ENCODE results near the gene PLB1. TPM values are rescaled to one million over a fixed set of nuclear protein-coding genes. Genes with fewer than 3 reads are reported as not detected.

The PLB1 gene
- total RNA-seq, 1 experiment from 2014 or later = not detected

GRCh38 chr2:28583899-28584553 is 88.2 kb downstream of the PLB1 start:
- Histone ChIP-seq H3K4me3 (ENCODE audit: insufficient read depth, low read depth, low read length) (no peak overlapping the region), H3K27me3 (ENCODE audit: control insufficient read depth, insufficient read depth, low read length) (no peaks in the 10 kb centered on the region), H3K36me3 (replicated peaks; ENCODE audit: control insufficient read depth, insufficient read depth, low read length) (no peaks in the 10 kb centered on the region)
- peak; percentile 35 for DNase-seq

DNA sequence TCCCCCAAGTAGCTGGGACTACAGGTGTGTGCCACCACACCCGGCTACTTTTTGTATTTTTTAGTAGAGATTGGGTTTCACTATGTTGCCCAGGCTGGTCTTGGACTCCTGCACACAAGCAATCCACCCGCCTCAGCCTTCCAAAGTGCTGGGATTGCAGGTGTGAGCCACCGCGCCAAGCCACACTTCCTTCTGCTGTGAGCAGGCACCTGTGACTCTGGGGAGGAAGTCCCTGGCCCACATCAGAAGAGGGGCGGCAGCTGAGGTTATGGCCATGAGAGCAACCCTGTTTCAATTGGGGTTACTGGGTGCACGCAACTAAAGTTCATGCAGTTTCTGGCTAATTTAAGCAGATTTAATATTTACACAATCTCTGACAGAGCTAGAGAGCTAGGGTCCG is 91.0 kb downstream of the PLB1 start:
- H3K36me3 ChIP-seq (replicated peaks; ENCODE audit: control insufficient read depth, insufficient read depth, low read length) = no peaks in the 10 kb centered on the region
- H3K4me3 ChIP-seq (ENCODE audit: insufficient read depth, low read depth, low read length) = no peak overlapping the region

DNA sequence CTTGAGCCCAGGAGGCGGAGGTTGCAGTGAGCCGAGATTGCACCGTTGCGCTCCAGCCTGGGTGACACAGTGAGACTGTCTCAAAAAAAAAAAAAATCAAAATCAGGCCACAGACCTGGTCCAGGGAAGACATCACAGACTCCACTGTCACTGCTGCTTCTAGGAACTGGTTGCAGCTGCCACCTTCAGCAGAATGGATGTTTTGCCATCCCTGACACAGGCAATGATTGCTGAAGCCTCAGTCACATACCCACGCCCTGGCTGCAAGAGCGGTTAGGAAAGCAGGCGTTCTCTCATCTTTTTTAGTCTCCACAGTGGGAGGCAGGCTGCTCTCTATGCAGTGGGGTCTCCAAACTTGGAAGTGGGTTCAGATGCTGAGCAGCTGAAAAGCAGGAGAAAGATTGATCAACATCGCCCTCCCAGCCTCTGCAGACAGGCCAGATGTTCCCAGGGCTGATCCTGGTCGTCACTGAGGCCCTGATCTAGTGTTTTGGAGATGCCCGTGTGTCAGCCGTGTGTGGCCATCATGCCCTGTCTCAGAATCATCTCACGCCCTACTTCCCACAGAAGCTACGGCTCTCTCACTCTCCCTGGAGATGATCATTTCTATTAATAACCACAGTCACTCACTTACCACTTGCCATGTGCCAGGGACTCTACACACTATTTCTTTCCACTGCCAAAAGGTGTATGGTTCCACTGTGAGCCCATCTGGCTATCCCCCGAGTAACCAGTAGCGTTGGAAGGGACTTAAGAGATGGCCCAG is 91.8 kb downstream of the PLB1 start:
- DNase-seq = no peak
- no peak overlapping the region for H3K4me3 ChIP-seq (ENCODE audit: insufficient read depth, low read depth, low read length)
- no peaks in the 10 kb centered on the region for H3K36me3 ChIP-seq (replicated peaks; ENCODE audit: control insufficient read depth, insufficient read depth, low read length)
- no peaks in the 10 kb centered on the region; the same call in 1 of the 2 replicates for H3K27me3 ChIP-seq (ENCODE audit: control insufficient read depth, insufficient read depth, low read length)

More for the DNA sequence above, 91.0 kb downstream of the PLB1 start:
- DNase-seq = no peak
- H3K27me3 ChIP-seq (ENCODE audit: control insufficient read depth, insufficient read depth, low read length) = no peaks in the 10 kb centered on the region; the same call in 1 of the 2 replicates

GRCh38 chr2:28588292-28588670 is 92.4 kb downstream of the PLB1 start:
- Histone ChIP-seq H3K36me3 (replicated peaks; ENCODE audit: control insufficient read depth, insufficient read depth, low read length) (no peaks in the 10 kb centered on the region), H3K4me3 (ENCODE audit: insufficient read depth, low read depth, low read length) (no peak overlapping the region), H3K27me3 (ENCODE audit: control insufficient read depth, insufficient read depth, low read length) (no peaks in the 10 kb centered on the region; the same call in 1 of the 2 replicates)
- no peak for DNase-seq

- Histone ChIP-seq H3K4me3 (ENCODE audit: insufficient read depth, low read depth, low read length) (no peak overlapping the region), H3K36me3 (replicated peaks; ENCODE audit: control insufficient read depth, insufficient read depth, low read length) (no peaks in the 10 kb centered on the region), H3K27me3 (ENCODE audit: control insufficient read depth, insufficient read depth, low read length) (no peaks in the 10 kb centered on the region; the same call in 1 of the 2 replicates)
- DNase-seq = no peak
Measured at GRCh38 chr2:28589746-28590463, 94.0 kb downstream of the PLB1 start.

DNA sequence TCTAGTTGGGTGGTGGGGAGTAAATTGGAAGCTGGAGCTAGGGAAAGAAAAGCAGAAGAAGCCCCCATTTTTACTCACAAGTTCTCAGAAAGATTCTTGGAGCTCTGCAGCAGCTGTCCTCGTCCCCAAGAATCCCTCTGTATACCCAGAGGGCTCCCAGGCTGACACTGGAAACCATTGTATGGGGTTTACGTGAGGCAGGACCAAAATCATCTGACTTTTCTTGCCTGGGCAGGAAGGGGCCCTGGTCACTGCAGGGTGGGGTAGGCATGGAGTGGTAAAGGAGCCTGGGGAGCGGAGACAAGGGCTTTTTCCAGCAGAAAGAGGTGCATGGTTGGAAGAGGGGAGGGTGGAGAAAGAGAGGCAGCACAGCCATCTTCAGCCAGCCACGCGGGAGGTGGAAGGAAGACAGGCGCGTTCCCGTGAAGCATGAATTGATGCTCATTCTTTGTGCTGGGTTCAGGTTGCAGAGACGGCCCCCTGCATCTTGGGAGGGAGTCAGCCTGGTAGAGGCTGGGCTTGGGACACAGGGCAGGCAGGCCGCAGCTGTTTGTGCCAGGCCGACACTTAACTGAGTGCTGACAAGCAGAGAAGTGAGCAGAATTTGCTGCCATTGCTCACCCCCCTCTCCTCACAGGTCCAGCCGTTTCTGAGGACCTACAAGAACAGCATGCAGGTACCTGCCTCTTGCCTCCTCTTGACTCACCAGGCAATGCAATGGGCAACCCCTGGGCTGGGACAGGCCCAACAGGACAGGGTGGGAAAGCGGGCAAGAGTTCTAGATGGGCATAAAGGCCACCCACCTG is 94.8 kb downstream of the PLB1 start:
- peak; percentile 34 for DNase-seq
- H3K36me3 ChIP-seq (replicated peaks; ENCODE audit: control insufficient read depth, insufficient read depth, low read length) = no peaks in the 10 kb centered on the region
- H3K27me3 ChIP-seq (ENCODE audit: control insufficient read depth, insufficient read depth, low read length) = no peaks in the 10 kb centered on the region; the same call in 1 of the 2 replicates
- H3K4me3 ChIP-seq (ENCODE audit: insufficient read depth, low read depth, low read length) = no peak overlapping the region

- DNase-seq = no peak
Measured at GRCh38 chr2:28591711-28592335, 96.0 kb downstream of the PLB1 start.

DNA sequence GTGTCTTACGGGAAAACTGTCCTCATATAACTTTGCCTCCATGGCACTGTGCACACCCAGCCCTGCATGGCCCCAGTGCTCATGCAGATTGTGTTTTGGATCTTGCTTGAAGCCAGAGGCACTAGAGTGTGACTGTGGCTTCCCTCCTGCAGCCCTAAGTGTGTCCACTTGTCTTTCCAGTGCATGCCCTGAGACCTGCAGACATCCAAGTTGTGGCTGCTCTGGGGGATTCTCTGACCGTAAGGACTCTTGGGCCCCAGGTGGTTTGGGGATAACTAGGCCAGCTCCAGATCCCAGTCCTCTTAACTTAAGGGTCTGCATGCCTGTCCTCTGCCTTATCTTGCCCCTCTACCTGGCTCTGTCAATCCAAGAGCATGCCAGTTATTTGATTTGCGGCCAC is 96.6 kb downstream of the PLB1 start:
- Histone ChIP-seq H3K27me3 (ENCODE audit: control insufficient read depth, insufficient read depth, low read length) (no peaks in the 10 kb centered on the region; the same call in 1 of the 2 replicates), H3K36me3 (replicated peaks; ENCODE audit: control insufficient read depth, insufficient read depth, low read length) (no peaks in the 10 kb centered on the region), H3K4me3 (ENCODE audit: insufficient read depth, low read depth, low read length) (no peak overlapping the region)
- DNase-seq = no peak

More at GRCh38 chr2:28591711-28592335, 96.0 kb downstream of the PLB1 start:
- Histone ChIP-seq H3K4me3 (ENCODE audit: insufficient read depth, low read depth, low read length) (no peak overlapping the region), H3K36me3 (replicated peaks; ENCODE audit: control insufficient read depth, insufficient read depth, low read length) (no peaks in the 10 kb centered on the region), H3K27me3 (ENCODE audit: control insufficient read depth, insufficient read depth, low read length) (no peaks in the 10 kb centered on the region; the same call in 1 of the 2 replicates)

DNA sequence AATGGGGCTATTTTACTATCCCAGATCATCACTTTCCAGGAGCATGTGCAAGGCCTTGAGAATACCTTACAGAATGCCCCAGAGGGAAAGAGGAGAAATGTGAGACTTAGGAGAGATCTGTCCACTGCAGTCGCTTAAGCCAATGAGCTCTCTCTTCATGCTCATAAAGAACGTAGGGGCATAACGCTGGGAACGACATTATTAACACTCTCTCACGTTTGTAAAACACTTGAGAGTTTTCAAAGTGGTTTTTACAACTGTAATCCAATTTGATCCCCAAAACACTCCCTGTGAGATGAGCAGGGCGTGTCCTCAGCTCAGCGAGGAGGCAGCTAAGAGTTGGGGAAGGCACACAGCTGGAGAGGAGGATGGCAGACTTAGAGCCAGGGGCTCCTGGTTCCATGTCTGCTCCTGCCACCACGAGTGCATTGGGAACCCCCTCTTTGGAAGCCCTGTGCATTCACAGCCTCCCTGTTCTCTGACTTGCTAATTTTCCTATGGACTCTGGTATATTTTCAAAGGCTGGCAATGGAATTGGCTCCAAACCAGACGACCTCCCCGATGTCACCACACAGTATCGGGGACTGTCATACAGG is 97.4 kb downstream of the PLB1 start:
- no peaks in the 10 kb centered on the region; the same call in 1 of the 2 replicates for H3K27me3 ChIP-seq (ENCODE audit: control insufficient read depth, insufficient read depth, low read length)
- no peak for DNase-seq
- no peak overlapping the region for H3K4me3 ChIP-seq (ENCODE audit: insufficient read depth, low read depth, low read length)
- no peaks in the 10 kb centered on the region for H3K36me3 ChIP-seq (replicated peaks; ENCODE audit: control insufficient read depth, insufficient read depth, low read length)

- H3K4me3 ChIP-seq (ENCODE audit: insufficient read depth, low read depth, low read length) = no peak overlapping the region
Measured at GRCh38 chr2:28594000-28594331, 98.1 kb downstream of the PLB1 start.

DNA sequence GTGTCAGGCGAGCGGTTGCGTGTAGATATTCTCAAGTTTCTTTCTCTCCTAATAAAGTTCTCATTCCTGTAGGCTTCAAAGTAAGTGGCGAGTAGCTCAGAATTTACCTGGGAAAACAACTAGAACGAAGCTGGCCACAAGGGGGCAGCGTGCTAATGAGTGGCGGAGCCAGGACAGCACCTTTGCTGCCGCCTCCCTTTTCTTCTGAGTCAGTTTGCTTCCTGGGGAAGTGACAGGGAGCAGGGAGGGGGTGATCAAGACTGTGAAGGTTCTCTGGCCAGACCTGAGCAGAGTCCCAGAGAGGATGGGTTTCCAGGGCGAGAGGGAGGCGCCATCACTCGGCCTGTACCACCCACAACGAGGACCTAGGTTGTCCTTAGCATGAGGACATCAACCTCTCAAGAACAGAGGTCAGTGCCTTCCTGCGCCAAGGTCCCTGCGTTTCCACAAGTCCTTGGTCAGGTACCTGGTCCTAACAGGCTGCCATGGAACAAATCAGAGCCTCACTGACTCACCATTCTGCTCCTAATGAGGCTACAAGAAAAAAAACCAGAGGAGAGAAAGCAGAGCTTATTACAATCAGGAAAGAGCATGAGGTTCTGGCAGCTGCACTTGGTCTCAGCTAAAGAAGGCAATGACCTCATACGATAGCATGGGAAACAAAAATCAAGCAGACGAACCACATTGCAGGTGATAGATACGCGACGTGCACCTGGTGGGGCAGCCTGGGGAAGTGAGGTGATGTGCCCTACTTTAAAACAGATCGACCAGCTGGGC is 98.7 kb downstream of the PLB1 start:
- Histone ChIP-seq H3K27me3 (ENCODE audit: control insufficient read depth, insufficient read depth, low read length) (no peaks in the 10 kb centered on the region; the same call in 1 of the 2 replicates), H3K36me3 (replicated peaks; ENCODE audit: control insufficient read depth, insufficient read depth, low read length) (no peaks in the 10 kb centered on the region), H3K4me3 (ENCODE audit: insufficient read depth, low read depth, low read length) (no peak overlapping the region)
- DNase-seq = peak; percentile 88

More at GRCh38 chr2:28594000-28594331, 98.1 kb downstream of the PLB1 start:
- no peaks in the 10 kb centered on the region for H3K36me3 ChIP-seq (replicated peaks; ENCODE audit: control insufficient read depth, insufficient read depth, low read length)
- no peak for DNase-seq
- H3K27me3 ChIP-seq (ENCODE audit: control insufficient read depth, insufficient read depth, low read length) = no peaks in the 10 kb centered on the region; the same call in 1 of the 2 replicates

DNA sequence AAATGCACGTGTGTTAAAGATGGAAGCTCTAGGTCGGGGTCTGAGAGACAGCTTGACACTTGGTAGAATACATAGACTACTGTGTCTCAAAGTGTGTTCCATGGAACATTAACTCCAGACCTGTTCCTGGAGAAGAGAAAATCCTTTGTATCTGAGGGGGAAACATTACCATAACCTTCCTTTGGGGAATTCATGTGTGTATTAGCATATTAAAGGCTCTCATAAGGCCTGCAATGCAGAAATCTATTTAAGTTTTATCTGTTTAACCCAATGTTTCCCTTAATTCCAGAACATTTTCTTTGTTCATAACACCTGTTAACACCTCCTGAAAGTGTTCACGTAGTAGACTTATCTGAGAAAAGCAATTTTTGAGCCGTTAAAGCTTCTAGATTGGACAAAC is 99.5 kb downstream of the PLB1 start:
- no peaks in the 10 kb centered on the region for H3K36me3 ChIP-seq (replicated peaks; ENCODE audit: control insufficient read depth, insufficient read depth, low read length)
- H3K27me3 ChIP-seq (ENCODE audit: control insufficient read depth, insufficient read depth, low read length) = no peaks in the 10 kb centered on the region; the same call in 1 of the 2 replicates
- no peak for DNase-seq
- no peak overlapping the region for H3K4me3 ChIP-seq (ENCODE audit: insufficient read depth, low read depth, low read length)

DNA sequence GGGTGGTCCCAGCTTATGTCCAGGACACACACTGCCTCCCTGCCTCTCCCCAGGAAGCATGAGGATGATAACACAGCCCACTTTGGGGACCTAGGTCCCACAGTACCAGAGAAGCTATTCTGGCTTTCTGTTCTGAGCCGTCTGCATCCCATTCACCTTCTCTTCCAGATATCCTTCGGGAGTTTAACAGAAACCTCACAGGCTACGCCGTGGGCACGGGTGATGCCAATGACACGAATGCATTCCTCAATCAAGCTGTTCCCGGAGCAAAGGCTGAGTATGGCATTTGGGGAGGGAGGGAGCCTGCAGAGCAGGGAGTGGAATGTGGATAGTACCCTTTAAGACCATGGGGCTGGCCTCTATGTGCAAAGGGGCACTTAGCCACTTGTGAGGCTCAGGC is 102.6 kb downstream of the PLB1 start:
- Histone ChIP-seq H3K27me3 (ENCODE audit: control insufficient read depth, insufficient read depth, low read length) (no peaks in the 10 kb centered on the region), H3K36me3 (replicated peaks; ENCODE audit: control insufficient read depth, insufficient read depth, low read length) (no peaks in the 10 kb centered on the region), H3K4me3 (ENCODE audit: insufficient read depth, low read depth, low read length) (no peak overlapping the region)
- DNase-seq = no peak

Data from H7 (cell line).